ENCODE data around the gene LMCD1. TPM values are rescaled to one million over a fixed set of nuclear protein-coding genes. Genes with fewer than 3 reads are reported as not detected.

Gene LMCD1
- polyA plus RNA-seq, 1 of the 3 experiments (the other 2 are of a cell fraction) = 23.6 TPM

GRCh38 chr3:8622873-8623691 lies 121.5 kb downstream of the LMCD1 start:
- no peak overlapping the region for H3K4me2 ChIP-seq
- DNase-seq = peak; percentile 93
- CTCF ChIA-PET = interaction anchor here (0.6 to 3.6 kb wide), 34 partner anchors 9 to 315 kb away, joined by 3 to 52 read pairs (median 4); partner anchors contain the start of genes LMCD1 and OXTR
- H3K4me1 ChIP-seq (ENCODE audit: control insufficient read depth in 1 of 2, insufficient read depth in 2 of 2, low read depth in 1 of 2, low read length in 1 of 2) = peaks cover 0 to 26% of the 10 kb centered on the region in 2 experiments; a peak in 1 of 4 replicates
- WGBS (ENCODE audit: low lambda C conversion rate) = 58% methylated on average over 19 of the region's 24 CpGs
- no peak overlapping the region for H2AFZ ChIP-seq (ENCODE audit: low read depth)
- no peaks in the 10 kb centered on the region for H3K9me2 ChIP-seq
- peaks cover 5% of the 10 kb centered on the region for H3F3A ChIP-seq (replicated peaks; ENCODE audit: insufficient read depth)
- H3K4me3 ChIP-seq (ENCODE audit: low read depth in 2 of 2, low read length in 1 of 2) = no peak overlapping the region; a peak in 1 of 4 replicates
- H3K27ac ChIP-seq (ENCODE audit: low read depth in 2 of 2, low read length in 1 of 2) = peak overlapping the region in 1 of 2 experiments; percentile 68; a peak in 2 of 4 replicates
- H3K9me3 ChIP-seq = no peaks in the 10 kb centered on the region
- H3K79me2 ChIP-seq (ENCODE audit: insufficient read depth) = no peaks in the 10 kb centered on the region
- no peaks in the 10 kb centered on the region for H3K27me3 ChIP-seq (ENCODE audit: insufficient read depth)
- TF ChIP-seq NRF1 (IDR thresholded peaks at IDR 0.05; ENCODE audit: low read depth, low read length) = 0 out of 2 replicates have a peak, but pooled peaks have one; percentile 3
- no peak for TF ChIP-seq FOXM1 (IDR thresholded peaks at IDR 0.05; ENCODE audit: low read depth)
- no peak for TF ChIP-seq GABPA (IDR thresholded peaks at IDR 0.05; ENCODE audit: low read depth)
- TF ChIP-seq SMC3 (IDR thresholded peaks at IDR 0.05; ENCODE audit: low read depth, low read length) = peak; percentile 91
- peak; percentile 94 for TF ChIP-seq CTCF (IDR thresholded peaks at IDR 0.05)
- peak; percentile 89 for TF ChIP-seq CHD2 (IDR thresholded peaks at IDR 0.05; ENCODE audit: low read length, partially characterized antibody)
- 0 out of 2 replicates have a peak, but pooled peaks have one; percentile 26 for TF ChIP-seq RCOR1 (IDR thresholded peaks at IDR 0.05; ENCODE audit: low read length)
- TF ChIP-seq RAD21 (IDR thresholded peaks at IDR 0.05; ENCODE audit: low read length) = peak; percentile 93
- TF ChIP-seq MXI1 (IDR thresholded peaks at IDR 0.05; ENCODE audit: low read depth, low read length) = peak; percentile 27; the same call in 1 of the 2 replicates
- TF ChIP-seq GATA2 (CRISPR knock-in tag; IDR thresholded peaks at IDR 0.05) = peak; percentile 38; the same call in 1 of the 2 replicates
- no peaks in the 10 kb centered on the region for H4K20me1 ChIP-seq (ENCODE audit: insufficient read depth)
- no peak overlapping the region for H3K9ac ChIP-seq
- POLR2A ChIA-PET = interaction anchor here (0.9 kb wide), 1 partner anchor 121 kb away, joined by 3 read pairs; the partner anchor contains the start of gene LMCD1
- no peaks in the 10 kb centered on the region for H3K36me3 ChIP-seq (replicated peaks in 1 of 2; ENCODE audit: control insufficient read depth in 1 of 2, insufficient read depth in 2 of 2, low read length in 1 of 2)

- 64% methylated on average over 13 of the region's 14 CpGs for WGBS (ENCODE audit: low lambda C conversion rate)
- Histone ChIP-seq H3K4me1 (ENCODE audit: control insufficient read depth in 1 of 2, insufficient read depth in 2 of 2, low read depth in 1 of 2, low read length in 1 of 2) (peaks cover 0 to 26% of the 10 kb centered on the region in 2 experiments; a peak in 1 of 4 replicates), H3K9ac (no peak overlapping the region), H3K9me3 (no peaks in the 10 kb centered on the region), H3K27me3 (ENCODE audit: insufficient read depth) (no peaks in the 10 kb centered on the region), H3F3A (replicated peaks; ENCODE audit: insufficient read depth) (peaks cover 5% of the 10 kb centered on the region), H3K9me2 (no peaks in the 10 kb centered on the region), H3K27ac (ENCODE audit: low read depth in 2 of 2, low read length in 1 of 2) (peak overlapping the region in 1 of 2 experiments; percentile 68; a peak in 1 of 4 replicates), H3K4me3 (ENCODE audit: low read depth in 2 of 2, low read length in 1 of 2) (no peak overlapping the region), H3K79me2 (ENCODE audit: insufficient read depth) (no peaks in the 10 kb centered on the region), H4K20me1 (ENCODE audit: insufficient read depth) (no peaks in the 10 kb centered on the region), H3K4me2 (no peak overlapping the region), H2AFZ (ENCODE audit: low read depth) (no peak overlapping the region), H3K36me3 (replicated peaks in 1 of 2; ENCODE audit: control insufficient read depth in 1 of 2, insufficient read depth in 2 of 2, low read length in 1 of 2) (no peaks in the 10 kb centered on the region)
- DNase-seq = no peak
- ChIA-PET CTCF (interaction anchor here (0.7 to 1.5 kb wide), 8 partner anchors 16 to 182 kb away, joined by 3 to 5 read pairs (median 3); no protein-coding TSS in a partner anchor), POLR2A (no interaction called here)
- TF ChIP-seq GATA2 (CRISPR knock-in tag; IDR thresholded peaks at IDR 0.05) (no peak), TAF1 (IDR thresholded peaks at IDR 0.05; ENCODE audit: borderline replicate concordance, low read depth, low read length) (no peak), RFX5 (IDR thresholded peaks at IDR 0.05; ENCODE audit: low read length) (no peak), FOSL2 (IDR thresholded peaks at IDR 0.05; ENCODE audit: borderline replicate concordance, low read depth) (no peak), FOXJ3 (CRISPR knock-in tag; IDR thresholded peaks at IDR 0.05) (no peak), PBX3 (IDR thresholded peaks at IDR 0.05) (no peak), SIN3A (IDR thresholded peaks at IDR 0.05; ENCODE audit: borderline replicate concordance, low read depth, low read length) (no peak), NRF1 (IDR thresholded peaks at IDR 0.05; ENCODE audit: low read depth, low read length) (no peak)
Observed at GRCh38 chr3:8623741-8624140, 122.1 kb downstream of the LMCD1 start.
